Neural cell (in vitro differentiated cells): ENCODE measurements around the gene TAOK3. TPM values are rescaled to one million over a fixed set of nuclear protein-coding genes. Genes with fewer than 3 reads are reported as not detected.

Experiments
- H2AFZ ChIP-seq: fragments of 200-600, 300-800 bp; sonication (generic), shearing (Covaris generic); 2 replicates; pipeline ENCODE4 v1.6.0; 2014; ENCODE audit warnings: low read depth, mild to moderate bottlenecking, antibody characterized with exemption, low read length, moderate library complexity
- H3F3A ChIP-seq: fragments of 200-600 bp; shearing (Covaris generic); 2 replicates; pipeline ENCODE4 v1.6.1; 2016; ENCODE audit warnings: mild to moderate bottlenecking, moderate library complexity, mixed read lengths, antibody characterized with exemption, low read length; ENCODE audit not compliant: insufficient read depth, poor library complexity, severe bottlenecking
- H3K27ac ChIP-seq: fragments of 200-600, 300-800 bp; sonication (generic), shearing (Covaris generic); 2 replicates; pipeline ENCODE4 v1.5.1; 2014; ENCODE audit warnings: mild to moderate bottlenecking, low read length, moderate library complexity
- H3K27me3 ChIP-seq: fragments of 300-800, 200-600 bp; sonication (generic), shearing (Covaris generic); 2 replicates; pipeline ENCODE4 v1.6.0; 2014; ENCODE audit warnings: mild to moderate bottlenecking, low read depth, low read length, moderate library complexity; ENCODE audit not compliant: insufficient read depth
- H3K36me3 ChIP-seq: fragments of 300-800, 200-600 bp; sonication (generic), shearing (Covaris generic); 2 replicates; pipeline ENCODE4 v1.5.1; 2014; ENCODE audit warnings: mild to moderate bottlenecking, antibody characterized with exemption, low read length, moderate library complexity; ENCODE audit not compliant: insufficient read depth
- H3K4me2 ChIP-seq: fragments of 300-800, 200-600 bp; sonication (generic), shearing (Covaris generic); 2 replicates; pipeline ENCODE4 v1.6.0; 2014; ENCODE audit warnings: mild to moderate bottlenecking, low read length
- H3K4me3 ChIP-seq: fragments of 300-800, 200-600 bp; sonication (generic), shearing (Covaris generic); 2 replicates; pipeline ENCODE4 v1.5.1; 2014; ENCODE audit warnings: mild to moderate bottlenecking, low read length, moderate library complexity
- H3K79me2 ChIP-seq: fragments of 200-600 bp; shearing (Covaris generic); replicated peaks from 2 replicates; pipeline ENCODE4 v1.6.0; 2014; ENCODE audit warnings: mild to moderate bottlenecking, low read length, moderate library complexity; ENCODE audit not compliant: insufficient read depth
- H3K9ac ChIP-seq: fragments of 300-800, 200-600 bp; sonication (generic), shearing (Covaris generic); 2 replicates; pipeline ENCODE4 v1.6.1; 2016; ENCODE audit warnings: mild to moderate bottlenecking, low read length, mixed read lengths
- H3K9me2 ChIP-seq: fragments of 200-600 bp; shearing (Covaris generic); 2 replicates; pipeline ENCODE4 v1.6.1; 2016; ENCODE audit warnings: mild to moderate bottlenecking, low read length, mixed read lengths; ENCODE audit not compliant: insufficient read depth
- H3K9me3 ChIP-seq: fragments of 200-600, 300-800 bp; sonication (generic), shearing (Covaris generic); 2 replicates; pipeline ENCODE4 v1.6.1; 2016; ENCODE audit warnings: mild to moderate bottlenecking, mixed run types, low read length, moderate library complexity, mixed read lengths
- H4K20me1 ChIP-seq: fragments of 200-600 bp; shearing (Covaris generic); 2 replicates; pipeline ENCODE4 v1.6.1; 2016; ENCODE audit warnings: mild to moderate bottlenecking, mixed run types; ENCODE audit not compliant: insufficient read depth
- EP300 ChIP-seq: fragments of 450-650 bp; conservative IDR thresholded peaks from 2 replicates; pipeline ENCODE4 v1.6.1; 2014; ENCODE audit warnings: antibody characterized with exemption, mild to moderate bottlenecking, moderate library complexity; ENCODE audit not compliant: poor library complexity, severe bottlenecking
- EZH2 ChIP-seq: fragments of 200-600, 300-800 bp; shearing (Covaris generic), sonication (generic); IDR thresholded peaks from 2 replicates; pipeline ENCODE4 v1.6.1; 2014; ENCODE audit warnings: antibody characterized with exemption, low read length, borderline replicate concordance, mild to moderate bottlenecking; ENCODE audit not compliant: insufficient read depth, poor library complexity, severe bottlenecking
- MXI1 ChIP-seq: fragments of 450-650 bp; conservative IDR thresholded peaks from 2 replicates; pipeline ENCODE4 v1.6.1; 2014; ENCODE audit warnings: antibody characterized with exemption, mild to moderate bottlenecking; ENCODE audit not compliant: poor library complexity, severe bottlenecking
- POLR2AphosphoS5 ChIP-seq: IDR thresholded peaks from 2 replicates; pipeline ENCODE4 v1.6.1; 2012
- RAD21 ChIP-seq: fragments of 450-650 bp; conservative IDR thresholded peaks from 2 replicates; pipeline ENCODE4 v1.6.1; 2014; ENCODE audit warnings: antibody characterized with exemption, mild to moderate bottlenecking, moderate library complexity
- SMC3 ChIP-seq: fragments of 450-650 bp; conservative IDR thresholded peaks from 2 replicates; pipeline ENCODE4 v1.6.1; 2014; ENCODE audit warnings: antibody characterized with exemption, mild to moderate bottlenecking, moderate library complexity; ENCODE audit not compliant: poor library complexity
- TAF1 ChIP-seq: IDR thresholded peaks from 2 replicates; pipeline ENCODE4 v1.6.1; 2012; ENCODE audit warnings: low read depth
- polyA plus RNA-seq: library from polyadenylated mRNA; depleted of rRNA; stranded (reverse); fragments of >200 nt; gene quantifications from 2 replicates; pipeline ENCODE4 v1.2.3, GENCODE V29; 2014
- TF ChIP-seq, protein P1 (sequence below): fragments of 450-650 bp; IDR thresholded peaks from 2 replicates; pipeline ENCODE4 v1.5.1; 2014; ENCODE audit warnings: antibody characterized with exemption, mild to moderate bottlenecking, moderate library complexity; ENCODE audit not compliant: poor library complexity, severe bottlenecking
- TF ChIP-seq, protein P2 (sequence below): IDR thresholded peaks from 2 replicates; pipeline ENCODE4 v1.6.1; 2012; ENCODE audit warnings: borderline replicate concordance

Gene TAOK3
- polyA plus RNA-seq, 1 donor from 2014 or later, result 148 TPM

GRCh38 chr12:118373616-118374015 is 909 bp upstream of the TAOK3 start:
- H3K9ac ChIP-seq, result peak overlapping the region; percentile 43
- peaks cover 17% of the 10 kb centered on the region for H3K79me2 ChIP-seq

DNA sequence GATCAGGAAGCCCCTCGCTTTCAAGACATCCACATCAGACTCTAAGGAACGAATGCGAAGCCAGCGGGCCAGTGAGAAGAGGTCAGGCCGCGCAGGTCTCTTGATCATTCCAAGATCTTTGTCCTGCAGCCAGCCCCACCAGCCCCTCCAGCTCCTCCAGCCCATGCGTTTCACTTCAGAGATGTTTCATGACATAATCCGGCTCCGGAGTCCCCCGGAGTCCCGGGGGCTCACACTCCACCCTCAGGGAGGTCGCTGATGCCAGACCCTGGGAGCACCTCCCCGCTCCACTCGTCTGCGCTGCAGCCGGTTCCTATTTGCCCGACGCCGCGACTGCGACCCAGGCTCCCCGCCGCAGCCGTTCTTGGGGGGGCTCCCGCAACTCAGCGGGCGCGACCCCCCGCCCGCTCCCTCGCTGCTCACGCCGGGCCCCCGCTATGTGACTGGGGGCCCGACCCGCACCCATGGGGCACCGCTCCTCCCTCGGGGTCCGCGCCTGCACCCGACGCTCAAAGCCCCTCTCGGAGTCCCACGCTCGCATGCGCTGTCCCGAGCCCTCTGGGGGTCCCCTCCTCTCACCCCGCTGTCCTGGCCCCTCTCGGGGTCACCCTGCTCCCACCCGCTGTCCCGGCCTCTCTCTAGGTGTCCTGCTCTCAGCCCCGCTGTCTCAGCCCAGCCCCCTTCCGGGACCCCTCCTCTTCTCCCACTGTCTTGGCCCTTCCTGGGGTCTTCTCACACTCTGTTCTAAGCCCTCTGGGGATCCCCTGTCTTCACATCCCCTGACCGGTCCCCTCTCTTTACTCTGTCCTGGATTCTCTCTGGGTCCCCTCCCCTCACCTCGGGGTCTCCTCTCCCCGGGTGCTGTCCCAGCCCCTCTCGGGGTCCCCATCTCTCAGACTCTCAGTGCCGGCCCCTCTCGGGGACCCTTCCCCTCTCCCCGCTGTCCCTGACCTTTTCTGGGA is 1.1 kb downstream of the TAOK3 start:
- no peaks in the 10 kb centered on the region for H3F3A ChIP-seq
- no peaks in the 10 kb centered on the region for H3K79me2 ChIP-seq
- no peaks in the 10 kb centered on the region for H3K9me2 ChIP-seq
- no peaks in the 10 kb centered on the region for H3K9me3 ChIP-seq
- H3K27me3 ChIP-seq, result peaks cover 25% of the 10 kb centered on the region
- peak overlapping the region; percentile 58 for H3K9ac ChIP-seq
- no peak overlapping the region for H2AFZ ChIP-seq
- H3K4me3 ChIP-seq, result peak overlapping the region; percentile 91
- H3K36me3 ChIP-seq, result no peaks in the 10 kb centered on the region
- H3K27ac ChIP-seq, result no peak overlapping the region
- TF ChIP-seq, protein P1, sequence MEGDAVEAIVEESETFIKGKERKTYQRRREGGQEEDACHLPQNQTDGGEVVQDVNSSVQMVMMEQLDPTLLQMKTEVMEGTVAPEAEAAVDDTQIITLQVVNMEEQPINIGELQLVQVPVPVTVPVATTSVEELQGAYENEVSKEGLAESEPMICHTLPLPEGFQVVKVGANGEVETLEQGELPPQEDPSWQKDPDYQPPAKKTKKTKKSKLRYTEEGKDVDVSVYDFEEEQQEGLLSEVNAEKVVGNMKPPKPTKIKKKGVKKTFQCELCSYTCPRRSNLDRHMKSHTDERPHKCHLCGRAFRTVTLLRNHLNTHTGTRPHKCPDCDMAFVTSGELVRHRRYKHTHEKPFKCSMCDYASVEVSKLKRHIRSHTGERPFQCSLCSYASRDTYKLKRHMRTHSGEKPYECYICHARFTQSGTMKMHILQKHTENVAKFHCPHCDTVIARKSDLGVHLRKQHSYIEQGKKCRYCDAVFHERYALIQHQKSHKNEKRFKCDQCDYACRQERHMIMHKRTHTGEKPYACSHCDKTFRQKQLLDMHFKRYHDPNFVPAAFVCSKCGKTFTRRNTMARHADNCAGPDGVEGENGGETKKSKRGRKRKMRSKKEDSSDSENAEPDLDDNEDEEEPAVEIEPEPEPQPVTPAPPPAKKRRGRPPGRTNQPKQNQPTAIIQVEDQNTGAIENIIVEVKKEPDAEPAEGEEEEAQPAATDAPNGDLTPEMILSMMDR, result no peak
- TF ChIP-seq SMC3, result no peak
- TF ChIP-seq, protein P2, sequence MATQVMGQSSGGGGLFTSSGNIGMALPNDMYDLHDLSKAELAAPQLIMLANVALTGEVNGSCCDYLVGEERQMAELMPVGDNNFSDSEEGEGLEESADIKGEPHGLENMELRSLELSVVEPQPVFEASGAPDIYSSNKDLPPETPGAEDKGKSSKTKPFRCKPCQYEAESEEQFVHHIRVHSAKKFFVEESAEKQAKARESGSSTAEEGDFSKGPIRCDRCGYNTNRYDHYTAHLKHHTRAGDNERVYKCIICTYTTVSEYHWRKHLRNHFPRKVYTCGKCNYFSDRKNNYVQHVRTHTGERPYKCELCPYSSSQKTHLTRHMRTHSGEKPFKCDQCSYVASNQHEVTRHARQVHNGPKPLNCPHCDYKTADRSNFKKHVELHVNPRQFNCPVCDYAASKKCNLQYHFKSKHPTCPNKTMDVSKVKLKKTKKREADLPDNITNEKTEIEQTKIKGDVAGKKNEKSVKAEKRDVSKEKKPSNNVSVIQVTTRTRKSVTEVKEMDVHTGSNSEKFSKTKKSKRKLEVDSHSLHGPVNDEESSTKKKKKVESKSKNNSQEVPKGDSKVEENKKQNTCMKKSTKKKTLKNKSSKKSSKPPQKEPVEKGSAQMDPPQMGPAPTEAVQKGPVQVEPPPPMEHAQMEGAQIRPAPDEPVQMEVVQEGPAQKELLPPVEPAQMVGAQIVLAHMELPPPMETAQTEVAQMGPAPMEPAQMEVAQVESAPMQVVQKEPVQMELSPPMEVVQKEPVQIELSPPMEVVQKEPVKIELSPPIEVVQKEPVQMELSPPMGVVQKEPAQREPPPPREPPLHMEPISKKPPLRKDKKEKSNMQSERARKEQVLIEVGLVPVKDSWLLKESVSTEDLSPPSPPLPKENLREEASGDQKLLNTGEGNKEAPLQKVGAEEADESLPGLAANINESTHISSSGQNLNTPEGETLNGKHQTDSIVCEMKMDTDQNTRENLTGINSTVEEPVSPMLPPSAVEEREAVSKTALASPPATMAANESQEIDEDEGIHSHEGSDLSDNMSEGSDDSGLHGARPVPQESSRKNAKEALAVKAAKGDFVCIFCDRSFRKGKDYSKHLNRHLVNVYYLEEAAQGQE, result no peak
- TF ChIP-seq EZH2, result peak; percentile 22
- no peaks in the 10 kb centered on the region for H4K20me1 ChIP-seq
- peak overlapping the region; percentile 52 for H3K4me2 ChIP-seq

More at GRCh38 chr12:118373616-118374015, 909 bp upstream of the TAOK3 start:
- H2AFZ ChIP-seq, result peak overlapping the region; percentile 77
- H3F3A ChIP-seq, result no peaks in the 10 kb centered on the region
- TF ChIP-seq RAD21 (no peak), POLR2AphosphoS5 (no peak), MXI1 (no peak), SMC3 (no peak), EZH2 (no peak), EP300 (no peak), TAF1 (no peak)
- TF ChIP-seq, protein P2, result no peak
- TF ChIP-seq, protein P1, result no peak
- peaks cover 25% of the 10 kb centered on the region for H3K27me3 ChIP-seq
- no peaks in the 10 kb centered on the region for H4K20me1 ChIP-seq
- peak overlapping the region; percentile 91 for H3K4me3 ChIP-seq
- H3K27ac ChIP-seq, result no peak overlapping the region
- no peaks in the 10 kb centered on the region for H3K9me2 ChIP-seq
- no peaks in the 10 kb centered on the region for H3K9me3 ChIP-seq
- no peaks in the 10 kb centered on the region for H3K36me3 ChIP-seq
- H3K4me2 ChIP-seq, result peak overlapping the region; percentile 59
